Activated CD4-positive, alpha-beta T cell treated with anti-CD3 and anti-CD28 coated beads, Interleukin-2, Interleukin-6, amounts not matched to agents 100 ng/mL and 50 ng/mL, durations not matched to agents 16 hours and 8 hours (primary cell): ENCODE results near the gene INPP5B.
"Not testable (repeated sequence)": the region's sequence is repeated elsewhere in the genome, so short reads cannot be mapped to it uniquely, and the experiment has no call there.

Experiments
- DNase-seq: peaks from one replicate; pipeline ENCODE4 v3.0.0-alpha.2; 2020

INPP5B gene

DNA sequence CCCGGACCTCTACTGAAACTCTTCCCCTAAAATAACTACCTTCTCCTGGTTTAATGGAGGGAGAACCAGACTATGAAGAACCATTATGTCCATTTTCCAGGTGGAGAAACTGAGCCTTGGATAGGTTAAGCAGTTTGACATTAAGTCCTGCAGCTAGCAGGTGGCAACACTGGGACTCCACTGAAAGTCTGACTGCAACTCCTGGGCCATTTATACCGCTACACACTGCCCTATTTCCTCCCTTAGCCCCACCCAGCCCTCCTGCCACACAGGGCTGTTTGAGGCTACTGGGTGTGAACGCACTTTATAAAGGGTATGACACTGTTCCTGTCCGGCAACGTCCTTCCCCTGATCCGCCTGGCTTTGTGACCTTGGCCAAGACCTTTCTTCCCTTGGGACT, 511 bp upstream of the INPP5B start:
- DNase-seq, result no peak

GRCh38 chr1:37945743-37946702, 830 bp downstream of the INPP5B start:
- no peak for DNase-seq

DNA sequence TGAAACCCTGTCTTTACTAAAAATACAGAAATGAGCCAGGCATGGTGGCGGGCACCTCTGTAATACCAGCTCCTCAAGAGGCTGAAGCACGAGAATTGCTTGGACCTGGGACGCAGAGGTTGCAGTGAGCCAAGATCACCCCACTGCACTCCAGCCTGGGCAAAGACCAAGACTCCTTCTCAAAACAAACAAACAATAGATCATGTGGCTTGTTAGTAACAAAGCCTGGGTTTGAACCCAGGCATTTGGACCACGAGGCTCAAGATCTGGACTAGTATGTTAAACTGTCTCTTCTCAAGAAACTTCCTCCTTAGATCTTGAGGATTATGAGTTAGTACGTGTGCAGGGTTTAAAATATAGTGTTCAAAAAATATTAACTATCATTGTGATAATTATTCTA, 1.6 kb downstream of the INPP5B start:
- no peak for DNase-seq

DNA sequence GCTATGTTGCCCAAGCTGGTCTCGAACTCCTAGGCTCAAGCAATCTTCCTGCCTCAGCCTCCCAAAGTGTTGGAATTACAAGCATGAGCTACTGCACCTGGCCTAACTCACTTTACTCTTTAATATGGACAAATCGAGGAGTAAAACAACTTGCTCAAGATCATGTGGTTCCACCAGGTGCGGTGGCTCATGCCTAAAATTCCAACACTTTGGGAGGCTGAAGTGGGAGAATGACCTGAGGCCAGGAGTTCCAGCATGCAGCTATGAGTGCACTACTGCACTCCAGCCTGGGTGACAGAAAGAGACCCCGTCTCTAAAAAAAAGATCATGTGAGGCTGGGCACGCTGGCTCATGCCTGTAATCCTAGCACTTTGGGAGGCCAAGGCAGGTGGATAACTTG, 2.0 kb downstream of the INPP5B start:
- DNase-seq, result no peak

DNA sequence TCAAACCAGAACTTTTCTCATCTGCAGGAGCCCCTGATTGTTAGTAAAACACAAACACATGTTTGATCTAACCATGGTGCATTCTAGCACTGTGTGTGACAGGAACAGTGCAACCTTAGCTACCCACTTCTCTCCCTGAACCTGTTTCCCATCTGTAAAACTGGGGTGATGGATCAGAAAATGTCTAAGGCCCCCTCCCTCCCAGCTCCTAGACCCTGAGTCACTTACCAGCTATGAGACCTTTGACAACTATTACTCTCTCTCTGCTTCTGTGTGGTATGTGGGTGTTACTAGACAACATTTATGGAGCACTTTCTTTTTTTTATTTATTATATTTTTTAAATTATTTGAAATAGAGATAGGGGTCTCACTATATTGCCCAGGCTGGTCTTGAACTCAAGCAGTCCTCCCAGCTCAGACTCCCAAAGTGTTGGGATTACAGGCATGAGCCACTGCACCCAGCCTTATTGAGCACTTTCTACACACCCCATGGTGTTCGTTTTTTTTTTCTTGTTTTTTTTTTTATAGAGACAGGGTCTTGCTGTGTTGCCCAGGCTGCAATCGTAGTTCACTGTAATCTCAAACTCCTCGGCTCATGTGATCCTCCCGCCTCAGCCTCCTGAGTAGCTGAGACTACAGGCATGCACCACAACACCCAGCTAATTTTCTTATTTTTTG, 2.6 kb downstream of the INPP5B start:
- no peak for DNase-seq

- no peak for DNase-seq
Measured at GRCh38 chr1:37940299-37940947, 6.4 kb downstream of the INPP5B start.

- not testable (repeated sequence) for DNase-seq
Measured at GRCh38 chr1:37936760-37937159, 10.1 kb downstream of the INPP5B start.

GRCh38 chr1:37932759-37933158, 14.1 kb downstream of the INPP5B start:
- no peak for DNase-seq

DNA sequence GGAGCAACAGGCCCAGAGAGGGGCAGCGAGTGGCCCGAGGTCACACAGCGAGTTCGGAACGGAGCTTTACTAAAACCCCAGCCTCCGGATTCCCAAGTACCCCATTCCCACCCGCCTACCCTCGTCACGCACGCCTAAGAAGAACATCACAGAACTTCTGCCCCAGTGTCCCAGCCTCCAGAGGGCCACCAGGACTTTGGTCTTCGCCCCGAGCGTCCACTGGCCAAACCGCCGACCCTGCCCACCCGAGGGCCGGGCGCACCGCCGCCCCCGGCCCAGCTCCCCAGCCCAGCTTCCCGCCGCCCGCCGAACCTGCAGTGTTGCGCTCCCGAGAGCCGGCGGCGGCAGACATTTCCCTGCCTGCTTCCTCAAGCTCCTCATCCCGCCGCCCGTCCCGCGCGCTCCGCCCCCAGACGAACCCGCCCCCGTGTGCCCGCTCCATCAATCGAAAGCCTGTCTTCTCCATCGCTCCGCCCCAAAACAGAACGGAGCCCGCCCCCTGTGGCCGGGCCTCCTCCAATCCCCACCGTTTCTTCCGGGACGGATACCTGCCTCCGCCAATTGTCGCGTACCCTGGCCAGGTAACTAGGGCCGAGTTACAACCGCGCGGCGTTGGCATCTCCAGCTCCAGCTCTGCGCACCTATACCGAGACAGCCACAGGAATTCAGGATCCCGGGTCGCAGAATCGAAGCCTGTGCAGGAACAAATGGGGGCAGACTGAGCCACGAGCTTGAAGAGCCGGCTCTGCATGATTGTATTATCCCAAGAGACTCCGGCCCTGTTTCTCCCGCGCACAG, 15.3 kb downstream of the INPP5B start:
- peak; percentile 99 for DNase-seq

- DNase-seq, result no peak
Measured at GRCh38 chr1:37931102-37931360, 15.8 kb downstream of the INPP5B start.

DNA sequence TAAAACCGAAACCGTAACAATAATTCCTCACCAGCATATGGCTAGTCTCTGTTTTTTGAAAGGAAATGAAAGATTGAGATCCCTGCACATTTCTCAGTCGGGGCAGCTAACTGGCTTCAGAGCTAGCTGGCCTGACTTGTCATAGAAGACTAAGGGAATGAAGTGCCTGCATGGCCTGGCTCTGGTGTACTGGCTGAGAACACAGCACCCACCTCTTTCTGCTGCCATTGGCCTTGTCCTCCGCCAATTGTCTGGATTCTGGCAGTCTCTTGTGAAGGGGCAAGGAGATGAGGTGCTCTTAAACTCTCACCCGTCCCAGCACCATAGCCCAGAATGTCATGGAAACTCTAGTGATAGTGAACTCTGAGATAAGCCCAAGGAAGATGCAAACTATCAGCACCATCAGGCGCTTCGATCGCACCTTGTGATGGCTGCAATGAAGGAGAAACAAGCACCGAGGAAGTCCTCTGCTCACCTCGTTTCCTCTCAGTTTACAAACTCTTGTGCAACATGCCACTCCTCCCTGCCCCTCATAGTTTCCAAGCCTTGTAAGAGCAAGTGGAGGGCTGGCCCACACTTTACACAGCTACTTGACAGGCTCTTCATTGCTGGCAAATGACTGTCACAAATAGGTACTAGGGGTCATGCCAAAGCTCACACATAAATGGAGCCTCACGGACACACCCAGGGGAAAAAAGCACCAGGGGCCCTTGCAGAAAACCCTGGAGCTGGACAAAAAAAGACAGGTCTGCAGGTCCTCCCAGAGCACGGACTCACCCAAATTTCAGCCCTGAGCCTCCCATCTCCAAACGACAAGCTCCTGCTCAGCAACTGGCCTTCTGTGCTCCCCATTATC, 16.4 kb downstream of the INPP5B start:
- peak; percentile 42 for DNase-seq

DNA sequence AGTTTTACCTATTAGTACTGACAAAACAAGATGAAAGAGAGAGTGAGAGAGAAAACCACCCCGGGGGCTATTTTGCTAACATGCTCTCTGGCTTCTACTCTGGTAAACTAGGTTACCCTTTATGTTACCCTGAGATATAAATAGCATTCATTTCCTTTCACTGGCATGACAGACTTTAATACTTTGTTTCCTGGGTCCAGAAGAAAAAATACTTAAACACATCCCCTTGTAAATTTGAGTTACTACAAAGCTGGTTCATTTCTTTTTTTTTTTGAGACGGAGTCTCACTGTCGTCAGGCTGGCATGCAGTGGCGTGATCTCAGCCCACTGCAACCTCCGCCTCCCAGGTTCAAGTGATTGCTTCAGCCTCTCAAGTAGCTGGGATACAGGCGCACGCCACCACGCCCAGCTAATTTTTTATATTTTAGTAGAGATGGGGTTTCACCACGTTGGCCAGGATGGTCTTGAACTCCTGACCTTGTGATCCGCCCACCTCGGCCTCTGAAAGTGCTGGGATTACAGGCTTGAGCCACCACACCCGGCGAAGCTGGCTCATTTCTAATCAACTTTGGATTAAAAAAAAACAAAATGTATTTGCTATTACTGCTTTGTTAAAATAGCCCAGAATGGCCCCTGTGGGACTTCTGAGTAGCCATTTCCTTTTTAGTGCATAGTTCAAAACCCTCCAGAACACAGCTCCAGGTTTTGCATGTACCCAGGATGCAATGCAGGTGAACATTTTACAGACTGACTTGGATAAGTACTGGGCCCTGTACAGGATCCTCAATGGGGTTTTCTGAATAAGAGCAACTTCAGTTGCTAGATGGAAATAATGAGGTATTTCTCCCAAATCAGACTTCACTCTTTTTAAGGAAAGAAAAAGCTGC, 20.6 kb downstream of the INPP5B start:
- no peak for DNase-seq

DNA sequence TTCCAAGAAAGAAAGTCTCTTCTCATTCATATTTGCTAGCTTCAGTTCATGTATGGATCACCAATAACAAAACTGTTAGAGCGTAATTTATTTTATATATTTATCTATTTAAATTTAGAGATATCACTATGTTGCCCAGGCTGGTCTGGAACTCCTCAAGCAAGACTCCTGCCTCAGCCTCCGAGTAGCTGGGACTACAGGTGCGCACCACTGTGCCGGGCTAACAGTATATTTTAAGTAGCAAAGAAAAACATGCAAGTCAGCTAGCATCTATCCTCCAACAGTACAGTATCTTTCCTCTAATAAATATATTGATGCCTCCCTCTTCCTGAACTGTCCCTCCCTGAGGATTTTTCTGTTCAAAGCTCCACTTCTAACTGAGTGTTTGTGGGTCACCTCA, 21.5 kb downstream of the INPP5B start:
- no peak for DNase-seq

- no peak for DNase-seq
Measured at GRCh38 chr1:37923551-37923889, 23.3 kb downstream of the INPP5B start.

DNA sequence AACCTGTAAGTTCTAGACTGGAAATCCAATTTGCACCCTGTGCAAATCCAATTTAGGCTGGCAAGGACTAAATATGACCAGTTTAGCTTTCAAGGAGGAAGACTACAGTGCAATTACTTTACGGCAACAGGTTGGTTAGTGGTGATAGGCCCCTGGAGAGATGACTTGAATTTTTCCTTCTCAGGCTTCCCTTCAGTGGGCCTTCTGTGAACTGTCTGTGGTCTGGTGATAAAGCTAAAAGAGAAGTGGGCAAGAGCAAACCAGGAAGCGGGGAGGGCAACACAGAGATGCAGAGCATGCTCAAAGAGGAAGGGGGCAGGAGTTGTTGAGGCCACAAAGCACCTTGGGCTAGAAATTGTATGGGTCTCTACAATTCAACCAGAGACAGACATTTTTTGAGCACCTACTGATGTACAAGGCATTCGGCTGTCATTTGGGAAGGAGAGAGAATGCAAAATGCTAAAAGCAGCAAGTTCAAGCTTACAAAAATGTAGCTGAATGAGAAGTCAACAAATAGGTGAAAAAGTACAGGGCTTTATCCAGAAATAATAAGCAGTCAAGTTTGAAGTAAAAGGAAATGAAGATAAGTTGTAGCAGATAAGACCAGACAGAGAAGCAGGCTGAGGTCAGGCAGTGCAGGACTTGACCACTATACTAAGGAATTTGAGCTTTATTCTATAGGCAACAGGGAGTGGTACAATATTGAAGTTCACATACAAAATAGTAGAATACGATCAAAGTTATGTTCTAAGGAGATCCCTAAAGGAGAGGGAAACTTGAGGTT, 23.9 kb downstream of the INPP5B start:
- DNase-seq, result no peak

DNA sequence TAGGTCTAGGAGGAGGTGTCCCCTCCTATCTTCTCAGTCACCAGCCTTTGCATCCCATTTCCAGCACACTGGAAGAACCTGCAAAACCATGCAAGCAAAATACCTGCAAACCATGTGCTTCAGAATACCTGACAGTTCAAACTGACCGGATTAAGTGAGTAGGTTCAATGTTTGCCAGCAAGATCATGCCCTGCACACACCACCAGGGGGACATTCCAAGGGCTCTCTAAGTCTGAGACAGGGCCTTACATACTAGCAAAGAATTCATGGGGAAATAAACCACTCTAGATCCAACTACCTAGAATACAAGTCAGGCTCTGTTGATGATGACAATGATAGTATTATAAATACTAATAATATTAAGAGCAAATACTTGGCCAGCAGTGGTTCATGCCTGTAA, 27.6 kb downstream of the INPP5B start:
- no peak for DNase-seq

GRCh38 chr1:37915476-37916093, 31.3 kb downstream of the INPP5B start:
- no peak for DNase-seq

DNA sequence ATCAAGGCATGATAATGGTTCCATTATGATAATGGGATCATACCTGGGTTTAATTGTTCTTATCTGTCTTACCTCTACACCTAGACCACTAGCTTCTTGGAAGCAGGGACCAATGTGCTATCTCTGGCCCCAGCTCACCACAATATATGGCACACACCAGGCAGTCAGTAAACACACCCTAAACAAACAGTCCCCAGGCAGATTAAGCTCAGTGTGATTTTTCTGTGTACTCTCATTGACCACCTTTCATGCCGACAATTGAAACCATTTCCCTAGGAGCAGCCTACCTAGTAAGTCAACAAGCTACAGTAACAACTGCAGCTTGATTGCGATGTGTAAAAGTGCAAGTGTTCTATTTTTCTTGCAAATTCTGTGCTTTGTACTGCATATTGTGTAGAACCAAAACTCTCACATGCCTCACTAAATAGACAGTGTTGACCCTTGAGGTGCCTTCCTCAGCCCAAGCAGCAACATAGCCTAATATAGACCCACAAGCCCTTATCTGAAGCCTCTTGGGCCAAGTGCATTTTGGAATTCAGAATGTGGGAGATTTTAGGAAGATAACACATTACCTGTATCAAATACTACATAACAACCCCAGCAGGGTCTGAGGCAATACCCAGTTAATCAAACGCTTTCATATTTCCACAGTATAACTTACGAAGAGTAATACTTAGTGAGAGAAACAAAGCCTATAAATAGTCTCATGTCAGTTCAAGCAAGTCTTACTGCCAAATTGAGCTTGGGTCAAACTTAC, 32.0 kb downstream of the INPP5B start:
- no peak for DNase-seq

- DNase-seq, result not testable (repeated sequence)
Measured at GRCh38 chr1:37911478-37911877, 35.4 kb downstream of the INPP5B start.
